ENCODE results near the gene TPST2. TPM values are rescaled to one million over a fixed set of nuclear protein-coding genes. Genes with fewer than 3 reads are reported as not detected.

TPST2 gene
- total RNA-seq, 1 experiment from 2014 or later: 20.1 TPM

GRCh38 chr22:26610996-26611395, 21.1 kb upstream of the TPST2 start:
- DNase-seq (ENCODE audit: low read depth): peak; percentile 58

GRCh38 chr22:26610072-26610958, 20.4 kb upstream of the TPST2 start:
- DNase-seq (ENCODE audit: low read depth): peak; percentile 97

GRCh38 chr22:26609287-26609686, 19.4 kb upstream of the TPST2 start:
- DNase-seq (ENCODE audit: low read depth): no peak

GRCh38 chr22:26608129-26608528, 18.2 kb upstream of the TPST2 start:
- DNase-seq (ENCODE audit: low read depth): no peak

GRCh38 chr22:26606611-26607010, 16.7 kb upstream of the TPST2 start:
- DNase-seq (ENCODE audit: low read depth): peak; percentile 92

- no peak for DNase-seq (ENCODE audit: low read depth)
These were observed 14.4 kb upstream of the TPST2 start for GRCh38 chr22:26604368-26604767.

GRCh38 chr22:26602127-26602526, 12.2 kb upstream of the TPST2 start:
- DNase-seq (ENCODE audit: low read depth): no peak

GRCh38 chr22:26601726-26602125, 11.8 kb upstream of the TPST2 start:
- DNase-seq (ENCODE audit: low read depth): no peak

GRCh38 chr22:26599505-26599904, 9.6 kb upstream of the TPST2 start:
- no peak for DNase-seq (ENCODE audit: low read depth)

- DNase-seq (ENCODE audit: low read depth): no peak
These were observed 7.5 kb upstream of the TPST2 start for GRCh38 chr22:26597480-26597879.

GRCh38 chr22:26597026-26597425, 7.1 kb upstream of the TPST2 start:
- no peak for DNase-seq (ENCODE audit: low read depth)

- no peak for DNase-seq (ENCODE audit: low read depth)
These were observed 3.8 kb upstream of the TPST2 start for GRCh38 chr22:26593763-26594162.

- no peak for DNase-seq (ENCODE audit: low read depth)
These were observed 2.5 kb upstream of the TPST2 start for GRCh38 chr22:26592421-26592891.

GRCh38 chr22:26589367-26589844, 526 bp downstream of the TPST2 start:
- no peak for DNase-seq (ENCODE audit: low read depth)

GRCh38 chr22:26588729-26589366, 1.1 kb downstream of the TPST2 start:
- DNase-seq (ENCODE audit: low read depth): no peak

- DNase-seq (ENCODE audit: low read depth): no peak
These were observed 1.8 kb downstream of the TPST2 start for GRCh38 chr22:26587991-26588613.

- no peak for DNase-seq (ENCODE audit: low read depth)
These were observed 3.2 kb downstream of the TPST2 start for GRCh38 chr22:26586556-26587325.

GRCh38 chr22:26585104-26585790, 4.7 kb downstream of the TPST2 start:
- peak; percentile 85 for DNase-seq (ENCODE audit: low read depth)

- no peak for DNase-seq (ENCODE audit: low read depth)
These were observed 5.9 kb downstream of the TPST2 start for GRCh38 chr22:26584010-26584409.

- no peak for DNase-seq (ENCODE audit: low read depth)
These were observed 8.2 kb downstream of the TPST2 start for GRCh38 chr22:26581633-26582168.

- DNase-seq (ENCODE audit: low read depth): no peak
These were observed 8.9 kb downstream of the TPST2 start for GRCh38 chr22:26581026-26581425.

Measured in LHCN-M2 (cell line).